NCI-H1417 treated with DMSO at 0.1 percent for 48 hours (cell line): ENCODE results near the gene IER2.
"Not testable (repeated sequence)": the region's sequence is repeated elsewhere in the genome, so short reads cannot be mapped to it uniquely, and the experiment has no call there.

Experiments
- DNase-seq: peaks from one replicate; lab custom pipeline; 2025; lab: John Stamatoyannopoulos, UW

IER2 gene

DNA sequence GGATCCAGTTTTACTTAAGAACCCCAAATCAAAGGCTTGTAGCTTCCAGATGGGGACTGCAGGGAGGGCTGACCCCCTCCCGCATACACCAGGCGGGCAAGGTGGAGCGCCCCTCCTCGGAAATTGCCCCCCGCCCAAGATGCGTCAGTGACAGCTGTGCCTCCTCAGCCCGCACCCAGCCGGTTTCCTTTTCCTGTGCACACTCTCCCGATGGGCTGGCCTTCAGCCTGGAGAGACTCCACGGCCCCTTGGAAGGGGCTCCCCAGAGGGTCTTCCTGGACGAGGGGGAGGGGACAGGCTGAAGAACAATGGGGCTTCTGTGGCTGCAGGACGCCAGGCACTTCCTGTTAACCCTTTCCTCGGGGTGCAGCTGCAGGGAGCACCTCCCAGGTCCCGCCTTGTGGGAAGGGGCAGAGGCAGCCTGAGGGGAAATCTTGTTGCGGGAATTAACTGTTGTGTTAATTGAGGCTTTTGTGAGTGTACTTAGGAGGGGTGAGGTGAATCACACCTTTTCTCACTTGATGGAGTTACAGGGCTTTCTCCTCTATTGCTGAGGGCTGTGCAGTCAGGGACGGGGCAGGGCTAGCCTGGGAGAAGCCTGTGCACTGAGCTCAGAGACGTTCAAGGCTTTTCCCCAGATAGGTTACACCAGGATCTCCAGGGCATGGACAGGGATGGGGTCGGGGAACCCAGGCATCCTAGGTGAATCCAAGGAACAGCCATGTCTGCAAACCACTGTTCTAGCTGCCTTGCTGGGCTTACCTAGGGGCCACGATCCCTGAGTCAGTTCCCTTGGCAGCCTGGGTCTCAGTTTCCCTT lies 14.3 kb downstream of the IER2 start:
- peak; percentile 89 for DNase-seq

DNA sequence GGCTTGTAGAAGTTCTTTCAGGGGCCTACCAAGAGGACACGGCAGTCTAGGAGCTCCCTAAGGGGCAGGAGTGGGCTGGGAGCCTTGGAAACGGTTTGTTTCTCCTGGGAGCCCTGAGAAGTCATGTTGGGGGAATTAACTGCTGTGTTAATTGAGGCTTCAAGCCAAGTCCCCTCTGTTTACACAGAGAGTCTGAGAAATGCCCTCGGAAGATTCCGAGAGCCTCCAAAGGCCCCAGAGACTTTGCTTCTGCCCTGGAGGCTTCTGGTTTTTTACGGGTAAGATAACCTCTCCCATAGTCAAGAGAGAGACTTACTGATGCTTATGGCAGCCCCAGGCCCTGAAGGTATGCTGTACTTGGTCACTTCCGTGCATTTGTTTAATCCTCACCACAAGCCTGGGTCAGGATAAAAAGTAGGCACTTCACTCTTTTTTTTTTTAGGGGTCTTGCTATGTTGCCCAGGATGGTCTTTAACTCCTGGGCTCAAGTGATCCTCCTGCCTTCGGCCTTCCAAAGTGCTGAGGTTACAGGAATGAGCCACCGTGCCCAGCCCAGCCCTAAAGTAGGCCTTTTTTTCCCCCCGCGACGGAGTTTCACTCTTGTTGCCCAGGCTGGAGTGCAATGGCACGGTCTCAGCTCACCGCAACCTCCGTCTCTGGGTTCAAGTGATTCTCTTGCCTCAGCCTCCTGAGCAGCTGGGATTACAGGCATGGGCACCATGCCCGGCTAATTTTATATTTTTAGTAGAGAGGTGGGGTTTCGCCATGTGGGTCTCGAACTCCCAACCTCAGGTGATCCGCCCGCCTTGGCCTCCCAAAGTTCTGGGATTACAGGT lies 15.2 kb downstream of the IER2 start:
- DNase-seq: no peak

DNA sequence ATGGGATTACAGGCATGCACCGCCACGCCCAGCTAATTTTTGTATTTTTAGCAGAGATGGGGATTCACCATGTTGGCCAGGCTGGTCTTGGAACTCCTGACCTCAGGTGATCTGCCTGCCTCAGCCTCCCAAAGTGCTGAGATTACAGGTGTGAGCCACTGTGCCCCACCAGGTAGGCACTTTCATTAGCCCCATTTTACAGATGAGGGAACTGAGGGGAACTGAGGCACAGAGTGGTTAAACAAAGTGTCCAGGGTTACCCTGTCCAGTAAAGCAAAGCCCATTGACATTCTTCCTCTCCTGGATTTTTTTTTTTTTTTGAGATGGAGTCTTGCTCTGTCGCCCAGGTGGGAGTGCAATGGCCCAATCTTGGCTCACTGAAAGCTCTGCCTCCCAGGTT lies 15.9 kb downstream of the IER2 start:
- DNase-seq: not testable (repeated sequence)

DNA sequence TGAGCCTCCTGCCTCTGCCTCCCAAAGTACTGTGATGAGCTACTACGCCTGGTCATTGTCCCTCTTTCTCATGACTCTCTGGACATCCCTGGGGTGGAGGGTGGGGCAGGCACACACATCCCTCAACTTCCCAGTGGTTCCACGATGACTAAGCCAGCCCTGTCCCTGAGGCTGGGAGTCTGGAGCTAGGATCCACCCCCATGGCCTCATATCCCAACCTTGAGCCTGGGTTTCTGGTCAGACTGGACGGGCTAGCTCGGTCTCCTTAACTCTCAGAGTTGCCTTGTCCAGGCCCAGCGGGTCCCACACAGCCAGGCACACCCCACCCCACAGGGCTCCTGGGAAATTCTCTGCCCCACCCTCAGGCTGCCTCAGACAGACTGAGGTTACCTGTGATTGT lies 19.6 kb downstream of the IER2 start:
- DNase-seq: no peak

DNA sequence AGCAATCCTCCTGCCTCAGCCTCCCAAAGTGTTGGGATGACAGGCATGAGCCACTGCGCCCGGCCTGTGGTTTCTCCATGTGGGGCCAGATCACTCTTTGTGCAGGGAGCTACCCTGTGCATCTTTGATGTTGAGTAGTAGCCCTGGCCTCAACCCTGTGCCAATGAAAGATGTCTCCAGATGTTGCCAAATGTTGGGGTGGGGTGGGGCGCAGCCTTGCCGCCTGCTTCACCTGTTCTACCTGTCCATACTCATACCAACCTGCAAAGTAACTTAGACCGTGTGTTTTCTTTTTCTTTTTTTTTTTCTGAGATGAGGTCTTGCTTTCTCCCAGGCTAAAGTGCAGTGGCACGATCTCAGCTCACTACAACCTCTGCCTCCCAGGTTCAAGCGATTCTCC lies 20.9 kb downstream of the IER2 start:
- DNase-seq: no peak

DNA sequence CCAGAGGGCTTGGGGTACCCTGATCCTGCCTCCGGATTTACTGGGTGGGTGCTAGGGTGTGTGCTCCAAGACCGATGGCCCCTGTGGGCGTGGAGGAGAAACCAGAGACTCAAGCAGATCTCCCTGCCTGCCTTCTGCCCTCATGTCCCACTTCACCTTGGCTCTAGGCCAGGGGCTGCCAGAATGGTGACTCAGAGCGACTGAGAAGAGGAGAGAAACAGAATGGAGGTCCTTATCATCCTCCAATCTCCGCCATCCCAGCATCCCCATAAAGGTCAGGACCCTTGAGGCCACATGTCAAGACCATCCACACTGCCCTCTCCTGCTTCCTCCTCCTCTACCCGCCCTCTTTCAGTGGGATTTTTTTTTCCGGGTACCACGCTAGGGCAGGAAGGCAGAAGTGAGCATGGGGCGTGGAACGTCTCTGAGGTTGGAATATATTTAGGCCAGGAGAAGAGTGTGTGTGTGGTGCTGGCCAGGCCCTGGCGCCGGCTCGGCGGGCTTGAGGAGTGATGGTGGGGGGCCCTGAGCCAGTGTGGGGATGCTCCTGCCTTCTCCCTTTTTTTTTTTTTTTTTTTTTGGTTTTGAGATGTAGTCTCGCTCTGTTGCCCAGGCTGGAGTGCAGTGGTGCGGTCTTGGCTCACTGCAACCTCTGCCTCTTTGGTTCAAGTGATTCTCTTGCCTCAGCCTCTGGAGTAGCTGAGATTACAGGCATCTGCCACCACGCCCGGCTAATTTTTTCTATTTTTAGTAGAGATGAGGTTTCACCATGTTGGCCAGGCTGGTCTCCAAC lies 22.3 kb downstream of the IER2 start:
- no peak for DNase-seq

DNA sequence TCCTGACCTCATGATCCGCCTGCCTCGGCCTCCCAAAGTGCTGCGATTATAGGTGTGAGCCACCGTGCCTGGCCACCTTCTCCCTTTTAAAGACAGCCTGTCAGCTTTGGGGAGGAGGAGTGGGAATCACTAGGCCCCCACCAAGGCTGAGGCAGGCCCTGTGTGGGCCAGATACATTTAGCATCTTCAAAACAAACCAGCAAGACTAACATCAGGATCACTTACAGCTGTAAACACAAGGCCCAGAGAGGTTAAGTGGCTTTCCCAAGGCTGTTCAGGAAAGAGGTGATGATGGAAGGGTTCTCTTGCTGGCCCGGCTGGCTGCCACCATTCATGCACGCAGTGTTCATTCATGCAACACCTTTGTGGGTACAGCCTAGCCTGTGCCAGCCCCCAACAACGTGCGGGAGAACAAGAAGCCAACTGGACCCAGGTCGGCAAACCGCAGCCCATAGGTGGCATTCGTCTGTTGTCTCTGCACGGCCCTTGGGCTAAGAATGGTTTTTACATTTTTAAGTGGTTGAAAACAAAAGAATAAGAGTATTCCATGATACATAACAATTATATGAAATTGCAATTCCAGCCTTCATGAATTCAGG lies 23.0 kb downstream of the IER2 start:
- no peak for DNase-seq

DNA sequence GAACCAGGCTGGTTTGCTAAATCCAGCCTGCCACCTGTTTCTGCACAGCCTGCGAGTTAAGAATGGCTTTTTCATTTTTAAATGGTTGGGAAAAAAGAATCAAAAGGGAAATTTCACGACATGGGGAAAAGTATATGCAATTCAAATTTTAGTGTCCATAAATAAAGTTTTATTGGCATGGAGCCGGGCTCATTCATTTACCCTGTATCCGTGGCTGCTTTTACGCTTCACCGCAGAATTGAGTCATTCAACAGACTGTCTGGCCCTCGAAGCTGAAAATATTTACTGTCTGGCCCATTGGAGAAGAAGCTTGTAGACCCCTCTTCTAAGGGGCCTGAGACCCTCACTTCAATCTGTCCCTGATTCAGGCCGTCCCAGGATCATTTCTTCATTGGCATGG lies 26.1 kb downstream of the IER2 start:
- DNase-seq: no peak

DNA sequence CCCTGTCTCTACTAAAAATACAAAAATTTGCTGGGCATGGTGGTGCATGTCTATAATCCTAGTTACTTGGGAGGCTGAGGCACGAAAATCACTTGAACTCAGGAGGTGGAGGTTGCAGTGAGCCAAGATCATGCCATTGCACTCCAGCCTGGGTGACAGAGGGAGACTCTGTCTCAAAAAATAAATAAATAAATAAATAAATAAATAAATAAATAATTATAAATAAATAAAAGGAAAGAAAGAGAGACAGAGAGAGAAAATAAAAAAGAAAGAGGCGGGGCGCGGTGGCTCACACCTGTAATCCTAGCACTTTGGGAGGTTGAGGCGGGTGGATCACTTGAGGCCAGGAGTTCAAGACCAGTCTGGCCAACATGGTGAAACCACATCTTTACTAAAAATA lies 27.4 kb downstream of the IER2 start:
- not testable (repeated sequence) for DNase-seq

DNA sequence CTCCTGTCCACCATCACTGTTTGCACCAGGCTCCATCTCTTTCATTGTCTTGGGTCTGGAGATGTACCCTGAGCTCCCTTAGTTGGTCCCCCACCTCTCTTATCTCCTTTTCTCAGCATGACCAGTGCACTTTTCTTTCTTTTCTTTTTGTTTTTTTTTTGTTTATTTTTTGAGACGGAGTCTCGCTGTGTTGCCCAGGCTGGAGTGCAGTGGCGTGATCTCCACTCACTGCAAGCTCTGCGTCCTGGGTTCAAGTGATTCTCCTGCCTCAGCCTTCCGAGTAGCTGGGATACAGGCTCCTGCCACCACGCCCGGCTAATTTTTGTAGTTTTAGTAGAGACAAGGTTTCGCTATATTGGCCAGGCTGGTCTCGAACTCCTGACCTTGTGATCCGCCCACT lies 28.1 kb downstream of the IER2 start:
- DNase-seq: not testable (repeated sequence)

DNA sequence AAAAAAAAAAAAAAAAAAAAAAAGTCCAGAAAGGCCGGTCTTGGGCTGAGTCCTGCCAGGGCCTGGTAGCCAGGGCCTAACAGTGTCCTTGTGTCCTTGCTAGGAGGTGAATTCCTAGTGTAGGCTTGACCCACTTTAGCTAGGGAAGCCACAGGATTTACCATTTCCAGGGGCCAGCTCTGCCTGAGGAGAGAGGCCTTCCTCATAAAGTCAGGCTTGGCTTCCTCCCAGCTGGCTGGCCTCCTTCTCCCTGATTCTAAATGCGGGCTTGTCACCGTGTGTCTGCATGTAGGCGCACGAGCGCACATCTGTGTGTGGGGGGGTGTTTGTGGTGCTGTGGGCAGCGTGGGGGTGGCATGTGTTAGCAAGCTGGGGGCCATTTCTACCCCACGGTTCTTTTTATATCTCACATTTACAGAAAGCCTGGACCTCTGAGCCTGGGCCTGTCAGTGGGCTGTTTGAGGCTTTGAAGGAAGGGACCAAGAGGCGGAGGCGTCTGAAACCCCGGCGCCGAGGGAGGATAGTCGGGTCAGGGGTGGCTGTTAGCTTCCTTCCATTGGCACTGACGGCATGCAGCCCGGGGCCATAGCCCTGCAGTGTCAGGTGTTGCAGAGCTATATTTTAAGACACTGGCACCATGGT lies 31.7 kb downstream of the IER2 start:
- no peak for DNase-seq

DNA sequence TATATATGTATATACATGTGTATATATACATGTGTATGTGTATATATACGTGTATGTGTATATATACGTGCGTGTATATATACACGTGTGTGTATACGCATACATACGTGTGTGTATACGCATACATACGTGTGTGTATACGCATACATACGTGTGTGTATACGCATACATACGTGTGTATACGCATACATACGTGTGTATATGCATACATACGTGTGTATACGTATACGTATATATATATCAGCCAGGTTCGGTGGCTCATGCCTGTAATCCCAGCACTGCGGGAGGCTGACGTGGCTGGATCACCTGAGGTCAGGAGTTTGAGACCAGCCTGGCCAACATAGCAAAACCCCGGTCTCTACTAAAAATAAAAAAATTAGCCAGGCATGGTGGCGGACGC lies 34.7 kb downstream of the IER2 start:
- not testable (repeated sequence) for DNase-seq

DNA sequence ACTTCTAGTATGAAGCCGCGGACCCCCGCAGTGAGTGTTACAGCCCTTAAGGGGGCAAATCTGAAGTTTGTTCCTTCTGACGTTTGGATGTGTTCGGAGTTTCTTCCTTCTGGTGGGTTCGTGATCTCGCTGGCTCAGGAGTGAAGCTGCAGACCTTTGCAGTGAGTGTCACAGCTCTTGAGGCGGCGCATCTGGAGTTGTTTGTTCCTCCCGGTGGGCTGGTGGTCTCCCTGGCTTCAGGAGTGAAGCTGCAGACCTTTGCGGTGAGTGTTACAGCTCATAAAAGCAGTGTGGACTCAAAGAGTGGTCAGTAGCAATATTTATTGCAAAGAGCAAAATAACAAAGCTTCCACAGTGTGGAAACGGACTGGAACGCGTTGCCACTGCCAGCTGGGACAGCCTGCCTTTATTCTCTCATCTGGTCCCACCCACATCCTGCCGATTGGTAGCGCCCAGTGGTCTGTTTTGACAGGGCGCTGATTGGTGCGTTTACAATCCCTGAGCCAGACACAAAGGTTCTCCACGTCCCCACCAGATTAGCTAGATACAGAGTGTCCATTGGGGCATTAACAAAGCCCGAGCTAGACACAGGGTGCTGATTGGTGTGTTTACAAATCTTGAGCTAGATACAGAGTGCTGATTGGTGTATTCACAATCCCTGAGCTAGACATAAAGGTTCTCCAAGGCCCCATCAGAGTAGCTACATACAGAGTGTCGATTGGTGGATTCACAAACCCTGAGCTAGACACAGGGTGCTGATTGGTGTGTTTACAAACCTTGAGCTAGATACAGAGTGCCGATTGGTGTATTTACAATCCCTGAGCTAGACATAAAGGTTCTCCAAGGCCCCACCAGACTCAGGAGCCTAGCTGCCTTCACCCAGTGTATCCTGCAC lies 35.8 kb downstream of the IER2 start:
- not testable (repeated sequence) for DNase-seq

DNA sequence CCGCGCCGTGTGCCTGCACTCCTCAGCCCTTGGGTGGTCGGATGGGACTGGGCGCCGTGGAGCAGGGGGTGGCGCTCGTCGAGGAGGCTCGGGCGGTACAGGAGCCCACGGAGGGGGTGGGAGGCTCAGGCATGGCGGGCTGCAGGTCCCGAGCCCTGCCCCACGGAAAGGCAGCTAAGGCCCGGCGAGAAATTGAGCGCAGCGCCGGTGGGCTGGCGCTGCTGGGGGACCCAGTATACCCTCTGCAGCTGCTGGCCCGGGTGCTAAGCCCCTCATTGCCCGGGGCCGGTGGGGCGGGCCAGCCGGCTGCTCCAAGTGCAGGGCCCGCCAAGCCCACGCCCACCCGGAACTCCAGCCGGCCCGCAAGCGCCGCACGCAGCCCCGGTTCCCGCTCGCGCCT lies 36.5 kb downstream of the IER2 start:
- not testable (repeated sequence) for DNase-seq

DNA sequence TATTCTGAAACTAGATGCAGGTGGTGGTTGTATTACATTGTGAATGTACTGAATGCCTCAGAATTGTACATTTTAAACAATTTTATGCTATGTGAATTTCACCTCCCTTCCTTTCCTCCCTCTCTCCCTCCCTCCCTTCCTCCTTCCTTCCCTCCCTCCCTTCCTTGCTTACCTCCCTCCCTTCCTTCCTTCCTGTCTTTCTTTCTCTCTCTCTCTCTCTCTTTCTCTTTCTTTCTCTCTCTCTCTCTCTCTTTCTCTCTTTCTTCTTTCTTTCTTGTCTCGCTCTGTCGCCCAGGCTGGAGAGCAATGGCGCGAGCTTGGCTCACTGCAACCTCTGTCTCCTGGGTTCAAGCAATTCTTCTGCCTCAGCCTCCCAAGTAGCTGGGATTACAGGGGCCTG lies 37.2 kb downstream of the IER2 start:
- no peak for DNase-seq

DNA sequence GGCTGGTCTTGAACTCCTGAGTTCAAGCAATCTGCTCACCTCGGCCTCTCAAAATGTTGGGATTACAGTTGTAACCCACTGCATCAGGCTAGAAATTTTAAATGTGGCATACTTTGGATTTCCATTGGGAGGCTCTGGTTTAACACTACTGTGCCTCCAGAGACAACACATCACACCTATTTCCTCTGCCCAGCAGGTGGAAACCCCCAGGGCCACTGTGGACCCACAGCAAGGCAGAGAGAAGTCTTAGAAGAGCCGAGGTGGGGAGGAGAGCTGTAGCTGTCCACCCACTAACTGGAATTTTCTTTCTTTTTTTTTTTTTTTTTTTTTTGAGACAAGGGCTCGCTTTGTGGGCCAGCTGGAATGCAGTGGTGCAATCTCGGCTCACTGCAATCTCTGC lies 39.4 kb downstream of the IER2 start:
- no peak for DNase-seq

DNA sequence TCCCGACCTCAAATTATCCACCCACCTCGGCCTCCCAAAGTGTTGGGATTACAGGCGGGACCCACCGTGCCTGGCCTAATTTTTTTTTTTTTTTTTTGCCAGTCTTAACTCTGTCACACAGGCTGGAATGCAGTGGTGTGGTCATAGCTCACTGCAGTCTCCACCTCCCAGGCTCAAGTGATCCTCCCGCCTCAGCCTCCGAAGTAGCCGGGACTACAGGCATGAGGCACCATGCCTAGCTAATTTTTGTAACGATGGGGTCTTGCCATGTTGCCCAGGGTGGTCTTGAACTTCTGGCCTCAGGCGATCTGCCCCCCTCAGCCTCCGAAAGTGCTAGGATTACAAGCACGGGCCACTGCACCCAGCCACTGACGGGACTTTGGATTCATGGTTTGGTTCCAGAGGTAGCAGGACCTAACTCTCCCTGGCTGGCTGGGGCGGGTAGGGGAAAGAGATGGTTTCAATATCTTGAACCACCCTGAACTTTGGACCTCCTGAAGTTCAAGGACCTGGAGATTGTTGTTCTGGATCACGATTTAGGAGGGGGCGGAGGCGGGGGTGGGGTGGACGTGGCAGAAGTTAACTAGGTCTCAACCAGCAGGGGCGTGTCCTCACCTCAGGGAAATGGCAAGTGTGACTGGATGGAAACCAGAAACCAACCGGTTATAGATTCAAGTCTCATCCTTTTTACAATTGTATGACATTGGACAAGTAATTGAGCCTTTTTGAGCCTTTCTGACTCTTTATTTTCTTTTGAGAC lies 40.8 kb downstream of the IER2 start:
- no peak for DNase-seq

DNA sequence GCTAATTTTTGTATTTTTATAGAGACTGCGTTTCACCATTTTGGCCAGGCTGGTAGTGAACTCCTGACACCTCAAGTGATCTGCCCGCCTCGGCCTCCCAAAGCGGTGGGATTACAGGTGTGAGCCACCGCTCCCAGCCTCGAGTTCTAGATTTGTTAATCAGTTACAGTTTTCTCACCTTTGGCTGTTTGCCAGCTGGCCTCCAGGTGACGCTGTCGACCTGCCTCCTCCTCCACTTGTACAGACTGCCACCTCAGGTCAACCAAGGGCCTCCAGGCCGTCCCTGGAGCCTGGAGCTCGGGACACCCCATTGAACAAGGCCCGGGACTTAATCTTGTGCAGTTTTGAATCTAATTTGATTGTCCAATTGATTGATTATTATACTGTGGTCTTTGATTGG lies 45.5 kb downstream of the IER2 start:
- DNase-seq: no peak

DNA sequence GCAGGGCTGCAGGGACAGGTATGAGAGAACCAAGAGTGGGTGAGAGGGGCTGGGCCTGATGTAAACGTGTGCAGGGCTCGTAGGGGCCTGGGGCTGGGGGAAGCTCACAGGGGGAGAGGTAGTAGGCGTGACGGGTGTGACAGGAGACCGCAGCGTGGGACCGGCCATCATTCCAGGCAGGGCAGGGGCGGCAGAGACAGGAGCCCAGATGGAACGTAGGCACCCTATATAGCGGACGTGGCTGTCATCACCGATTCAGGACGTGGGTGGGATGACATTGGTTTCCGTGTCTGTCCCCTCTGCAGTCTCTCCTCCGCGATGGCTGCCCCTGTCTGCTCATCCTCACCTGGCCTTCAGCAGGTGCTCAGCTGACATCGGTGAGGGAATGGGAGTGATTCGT lies 48.4 kb downstream of the IER2 start:
- DNase-seq: no peak

DNA sequence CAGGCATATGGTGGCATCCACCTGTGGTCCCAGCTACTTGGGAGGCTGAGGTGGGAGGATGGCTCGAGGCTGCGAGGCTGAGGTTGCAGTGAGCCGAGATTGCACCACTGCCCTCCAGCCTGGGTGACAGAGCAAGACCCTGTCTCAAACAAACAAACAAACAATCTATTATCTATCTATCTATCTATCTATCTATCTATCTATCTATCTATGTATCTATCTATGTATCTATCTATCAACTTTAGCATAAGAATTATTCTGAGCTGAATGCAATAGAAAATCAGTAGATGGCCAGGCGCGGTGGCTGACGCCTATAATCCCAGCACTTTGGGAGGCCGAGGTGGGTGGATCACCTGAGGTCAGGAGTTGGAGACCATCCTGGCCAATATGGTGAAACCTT lies 51.9 kb downstream of the IER2 start:
- not testable (repeated sequence) for DNase-seq
